HG02981 (cell line): Measurements from ENCODE around the gene SBSN.
"Not testable (repeated sequence)": the region's sequence is repeated elsewhere in the genome, so short reads cannot be mapped to it uniquely, and the experiment has no call there.

ENCODE experiments used
- ATAC-seq: cut with Tn5 transposase; IDR thresholded peaks from one replicate; pipeline ENCODE4 v1.9.1; 2021; ENCODE audit warnings: mild to moderate bottlenecking, moderate library complexity; ENCODE audit not compliant: unreplicated experiment

The SBSN gene

GRCh38 chr19:35478794-35479677, 49.1 kb downstream of the SBSN start:
- no peak for ATAC-seq

GRCh38 chr19:35476149-35476548, 52.0 kb downstream of the SBSN start:
- no peak for ATAC-seq

- ATAC-seq, result not testable (repeated sequence)
Observed at GRCh38 chr19:35474594-35474993, 53.5 kb downstream of the SBSN start.

GRCh38 chr19:35474104-35474503, 54.0 kb downstream of the SBSN start:
- ATAC-seq, result no peak
